Tibial nerve (tissue), 4 donors: Measurements from ENCODE around the gene MED12.

Source experiments
- CTCF ChIP-seq, 5 experiments: fragments of 200-600 bp in 3 of 5; fragments of 450-650 bp in 2 of 5; sonication (generic) in 3 of 5; IDR thresholded peaks; one replicate each; pipeline ENCODE4 v1.5.1; 2016 to 2019; ENCODE audit warnings: antibody characterized with exemption in 5 of 5, mild to moderate bottlenecking in 3 of 5, moderate library complexity in 2 of 5
- EP300 ChIP-seq, 2 donors: sonication (generic); formaldehyde crosslinking; IDR thresholded peaks; one replicate each; pipeline ENCODE4 v1.6.1; 2017; ENCODE audit warnings: antibody characterized with exemption in 2 of 2, mild to moderate bottlenecking in 1 of 2
- POLR2A ChIP-seq, 2 donors: fragments of 450-650 bp; IDR thresholded peaks; one replicate each; pipeline ENCODE4 v1.6.1; 2017; ENCODE audit warnings: antibody characterized with exemption in 2 of 2, mild to moderate bottlenecking in 2 of 2, moderate library complexity in 2 of 2

- TF ChIP-seq CTCF (IDR thresholded peaks at IDR 0.05) (no peak), POLR2A (IDR thresholded peaks at IDR 0.05) (no peak), EP300 (IDR thresholded peaks at IDR 0.05) (no peak)
These were observed 9.9 kb downstream of the MED12 start for GRCh38 chrX:71128166-71128833.
